Esophagus (tissue), 2 donors: Measurements from ENCODE around the gene MAP7. TPM values are rescaled to one million over a fixed set of nuclear protein-coding genes. Genes with fewer than 3 reads are reported as not detected.
A peak's percentile ranks its signal among the peaks of the same experiment; 100 is the strongest.
"Not testable (repeated sequence)": the region's sequence is repeated elsewhere in the genome, so short reads cannot be mapped to it uniquely, and the experiment has no call there.

Experiments used
- H3K27ac ChIP-seq, 2 donors: one replicate each; pipeline ENCODE4 v1.5.1; 2013; ENCODE audit warnings: low read depth in 2 of 2, mild to moderate bottlenecking in 2 of 2, inconsistent platforms in 1 of 2, low read length in 1 of 2, moderate library complexity in 1 of 2
- H3K27me3 ChIP-seq, 2 donors: one replicate each; pipeline ENCODE4 v1.6.1; 2013; ENCODE audit warnings: low read length in 2 of 2, control low read depth in 1 of 2, mild to moderate bottlenecking in 1 of 2; ENCODE audit not compliant: insufficient read depth in 2 of 2, control insufficient read depth in 1 of 2
- H3K36me3 ChIP-seq, 2 donors: one replicate each; pipeline ENCODE4 v1.6.1; 2013; ENCODE audit warnings: low read length in 1 of 2; ENCODE audit not compliant: control insufficient read depth in 2 of 2, insufficient read depth in 2 of 2
- H3K4me1 ChIP-seq, 2 donors: one replicate each; pipeline ENCODE4 v1.6.1; 2013; ENCODE audit warnings: low read length in 1 of 2; ENCODE audit not compliant: control insufficient read depth in 2 of 2, insufficient read depth in 2 of 2
- H3K4me3 ChIP-seq, 2 donors: one replicate each; pipeline ENCODE4 v1.5.1; 2013; ENCODE audit warnings: low read length in 2 of 2, mild to moderate bottlenecking in 2 of 2, low read depth in 1 of 2, moderate library complexity in 1 of 2
- H3K9me3 ChIP-seq, 2 donors: one replicate each; pipeline ENCODE4 v1.6.1; 2013; ENCODE audit warnings: mild to moderate bottlenecking in 2 of 2, low read depth in 1 of 2, low read length in 1 of 2, moderate library complexity in 1 of 2; ENCODE audit not compliant: control insufficient read depth in 2 of 2, insufficient read depth in 1 of 2
- WGBS, 2 donors: extraction: QIAGEN DNeasy Blood & Tissue Kit; methylation state at CpG; one replicate each; pipeline ENCODE4 v1.1.7; 2013; 5-methylcytosine and 5-hydroxymethylcytosine counted together
- polyA plus RNA-seq, 2 donors: library from polyadenylated mRNA; stranded (reverse); fragments of 200-250 nt; gene quantifications; one replicate each; pipeline ENCODE4 v1.2.3, GENCODE V29; 2013
- donor health status: healthy with polysubstance abuse.
- donor health status: Bipolar disorder and iron deficiency.

Gene MAP7
- 10 to 100 TPM; 13.4 to 15.1 TPM for polyA plus RNA-seq

DNA sequence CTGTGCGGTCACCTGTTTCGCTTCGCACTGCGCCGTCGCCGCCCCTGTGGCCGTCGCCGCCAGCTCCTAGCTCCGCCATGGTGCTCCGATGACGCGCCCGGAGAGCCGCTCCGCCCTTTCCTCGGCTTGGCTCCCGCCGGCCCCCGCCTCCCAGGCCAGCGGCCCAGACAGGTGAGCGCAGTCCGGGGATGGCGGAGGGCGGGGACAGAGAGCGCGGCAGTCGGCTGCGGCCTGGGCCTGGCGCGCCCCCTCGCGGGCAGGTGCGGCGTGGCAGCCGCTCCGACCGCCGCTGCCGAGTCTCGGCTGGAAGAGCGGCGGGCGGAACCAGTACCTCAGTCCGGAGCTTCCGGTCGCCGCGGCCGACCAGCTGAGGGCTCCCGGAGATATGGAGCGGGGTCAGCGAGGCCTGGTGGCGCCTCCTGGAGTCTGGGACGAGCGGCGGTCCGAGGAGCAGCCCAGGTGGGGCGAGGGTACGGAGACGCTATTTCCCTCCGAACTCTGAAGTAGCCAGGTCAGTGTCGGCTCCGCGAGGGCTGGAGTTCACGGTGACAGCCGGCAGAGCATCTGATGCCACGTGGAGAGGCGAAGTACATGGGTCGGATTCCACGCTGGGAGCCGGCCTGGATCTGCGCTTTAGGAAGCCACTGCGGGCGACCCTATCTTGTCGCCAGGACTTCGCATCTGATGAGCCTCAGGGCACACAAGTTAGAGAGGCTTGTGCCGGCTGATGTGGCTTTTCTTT, at the start of gene MAP7:
Gene MAP7 (minus strand): TSS at position 93 of the 742 bp plus-strand sequence. CDS start 14 bp downstream, at position 79.
- 2 to 3% methylated on average over 79 of the region's 79 CpGs for WGBS, 2 donors
- H3K9me3 ChIP-seq: no peaks in the 10 kb centered on the region
- no peaks in the 10 kb centered on the region for H3K27me3 ChIP-seq
- H3K4me3 ChIP-seq: peak within 1 kb of the TSS; percentile 72 to 73
- no peaks in the 10 kb centered on the region for H3K4me1 ChIP-seq
- H3K36me3 ChIP-seq: no peaks in the 10 kb centered on the region
- peak within 1 kb of the TSS; percentile 73 to 77 for H3K27ac ChIP-seq

DNA sequence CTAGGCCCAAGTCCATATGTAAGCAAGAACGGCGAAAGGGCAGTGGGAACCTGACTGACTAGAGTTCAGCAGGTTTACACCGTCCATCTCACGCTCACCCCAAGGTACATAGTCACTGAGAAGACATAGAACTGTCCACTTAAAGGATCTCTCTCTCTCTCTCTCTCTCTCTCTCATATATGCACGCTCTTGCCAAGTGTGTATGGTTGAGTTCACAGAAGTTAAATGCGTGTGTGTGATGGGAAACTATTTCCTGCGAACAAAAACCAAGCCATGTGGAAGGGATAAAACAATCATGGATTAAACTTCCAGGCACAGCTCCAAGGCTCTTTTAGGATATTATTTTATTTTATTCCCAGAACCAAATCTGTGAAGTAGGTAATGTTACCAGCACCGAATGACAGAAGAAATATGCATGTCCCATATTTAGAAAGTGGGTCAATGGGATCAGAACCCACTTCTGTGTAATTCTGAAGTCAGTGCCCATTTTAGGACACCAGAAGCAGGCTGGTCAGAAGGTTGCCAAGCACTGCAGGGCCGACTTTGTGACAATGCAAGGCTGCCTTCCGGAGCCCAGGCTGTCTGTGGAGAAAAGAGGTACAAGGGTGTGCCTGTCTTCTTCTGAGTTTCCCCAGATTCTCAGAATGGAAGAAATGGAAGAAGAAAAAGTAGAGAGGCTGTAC, 49.2 kb upstream of the MAP7 start:
- H3K9me3 ChIP-seq: no peaks in the 10 kb centered on the region
- H3K27ac ChIP-seq: no peak overlapping the region
- WGBS, 2 donors: 72 to 79% methylated on average over 10 of the region's 10 CpGs
- no peaks in the 10 kb centered on the region for H3K27me3 ChIP-seq
- no peak overlapping the region for H3K4me3 ChIP-seq
- H3K36me3 ChIP-seq: peaks cover 0 to 5% of the 10 kb centered on the region in 2 donors
- no peaks in the 10 kb centered on the region for H3K4me1 ChIP-seq

DNA sequence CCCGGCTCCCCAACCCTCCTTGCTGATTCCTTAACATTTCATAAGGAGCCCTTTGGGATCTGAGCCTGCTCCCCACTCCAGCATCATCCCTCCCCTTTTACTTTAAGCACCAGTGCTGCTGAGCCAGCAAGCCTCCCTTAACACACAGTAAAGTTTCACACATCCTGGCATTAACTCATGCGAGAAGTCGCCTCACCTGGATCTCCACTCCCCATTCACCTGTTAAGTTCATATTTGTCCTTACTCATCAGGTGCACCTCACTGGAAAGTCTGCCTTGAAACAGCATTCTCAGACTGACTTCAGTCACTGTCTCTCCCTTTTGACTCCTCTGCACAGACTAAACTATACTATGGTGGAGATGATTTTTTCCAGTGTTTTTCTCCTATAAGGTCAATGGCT, 47.8 kb upstream of the MAP7 start:
- Histone ChIP-seq H3K27ac (no peak overlapping the region), H3K9me3 (no peaks in the 10 kb centered on the region), H3K4me1 (no peaks in the 10 kb centered on the region), H3K4me3 (no peak overlapping the region), H3K36me3 (no peaks in the 10 kb centered on the region), H3K27me3 (no peaks in the 10 kb centered on the region)
- WGBS, 2 donors: 89 to 93% methylated on average over 3 of the region's 3 CpGs

GRCh38 chr6:136594671-136595070, 44.4 kb upstream of the MAP7 start:
- 95 to 96% methylated on average over 8 of the region's 8 CpGs for WGBS, 2 donors
- H3K27ac ChIP-seq: no peak overlapping the region
- H3K36me3 ChIP-seq: peaks cover 0 to 4% of the 10 kb centered on the region in 2 donors

DNA sequence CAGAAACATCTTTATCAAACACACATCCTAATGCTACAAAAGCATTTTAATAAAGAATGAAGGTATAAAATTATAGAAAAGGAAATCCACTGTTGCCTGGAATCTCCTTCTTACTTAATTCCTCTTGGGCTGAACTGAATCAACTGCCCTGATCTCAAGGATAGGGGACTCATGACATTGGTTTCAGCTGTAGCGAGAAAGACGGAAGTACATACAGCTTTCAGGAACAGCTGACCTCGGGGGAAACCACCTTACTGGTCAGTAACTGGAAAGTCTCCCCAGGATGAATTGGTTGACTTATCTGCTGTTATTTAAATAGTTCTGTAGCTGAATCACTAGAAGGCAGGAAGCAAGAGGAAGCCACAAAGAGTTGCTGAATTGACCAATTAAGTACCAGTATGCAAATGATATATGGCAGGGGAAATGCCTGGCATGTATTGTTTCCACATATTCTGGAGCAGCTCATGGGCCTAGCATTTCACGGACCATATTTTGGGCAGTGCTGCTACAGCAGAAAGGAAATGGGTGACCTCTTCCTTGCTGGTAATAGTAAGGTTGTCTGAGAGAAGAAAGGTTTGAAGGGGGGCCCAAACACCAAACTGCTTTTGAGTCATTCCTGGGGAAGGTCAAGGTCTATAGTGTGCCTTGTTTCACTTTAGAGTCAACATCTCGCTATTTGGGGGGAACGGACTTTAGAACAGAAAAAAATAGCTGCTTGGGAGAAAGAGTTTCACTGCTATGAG, 43.7 kb upstream of the MAP7 start:
- peak overlapping the region; percentile 11 to 33 for H3K27ac ChIP-seq
- peaks cover 0 to 2% of the 10 kb centered on the region in 2 donors for H3K9me3 ChIP-seq
- H3K4me1 ChIP-seq: no peaks in the 10 kb centered on the region
- peaks cover 4 to 6% of the 10 kb centered on the region in 2 donors for H3K36me3 ChIP-seq
- no peak overlapping the region for H3K4me3 ChIP-seq
- 57 to 59% methylated on average over 6 of the region's 6 CpGs for WGBS, 2 donors
- H3K27me3 ChIP-seq: no peaks in the 10 kb centered on the region

More at GRCh38 chr6:136594671-136595070, 44.4 kb upstream of the MAP7 start:
- H3K4me3 ChIP-seq: no peak overlapping the region
- H3K9me3 ChIP-seq: peaks cover 0 to 2% of the 10 kb centered on the region in 2 donors
- H3K4me1 ChIP-seq: no peaks in the 10 kb centered on the region
- H3K27me3 ChIP-seq: no peaks in the 10 kb centered on the region

- Histone ChIP-seq H3K4me1 (no peaks in the 10 kb centered on the region), H3K9me3 (peaks cover 0 to 2% of the 10 kb centered on the region in 2 donors), H3K4me3 (no peak overlapping the region), H3K36me3 (peaks cover 4 to 6% of the 10 kb centered on the region in 2 donors), H3K27ac (peak overlapping the region in 1 of 2 donors; percentile 21), H3K27me3 (no peaks in the 10 kb centered on the region)
- 79 to 83% methylated on average over 2 of the region's 2 CpGs for WGBS, 2 donors
Observed at GRCh38 chr6:136592930-136593673, 42.9 kb upstream of the MAP7 start.

DNA sequence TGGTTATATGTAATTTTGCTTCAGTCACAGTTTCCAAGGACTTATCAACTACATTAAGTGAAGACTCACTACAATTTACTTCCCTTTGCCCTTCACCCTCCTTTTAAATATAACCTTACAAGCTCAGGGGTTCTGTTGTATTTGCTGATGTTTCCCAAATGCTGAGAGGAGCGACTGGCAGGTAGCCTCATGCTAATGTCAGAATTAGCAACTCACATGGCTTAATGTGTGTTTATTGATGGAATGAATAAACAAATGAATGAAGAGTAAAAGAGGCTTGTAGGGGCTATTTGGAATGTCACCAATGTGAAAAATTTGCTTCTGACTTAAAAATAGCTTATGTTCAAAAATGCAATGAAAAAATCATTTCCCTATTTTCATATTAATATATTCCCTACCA, 41.4 kb upstream of the MAP7 start:
- Histone ChIP-seq H3K4me3 (no peak overlapping the region), H3K27ac (no peak overlapping the region), H3K36me3 (peaks cover 4 to 6% of the 10 kb centered on the region in 2 donors), H3K9me3 (peaks cover 0 to 2% of the 10 kb centered on the region in 2 donors), H3K27me3 (no peaks in the 10 kb centered on the region), H3K4me1 (no peaks in the 10 kb centered on the region)
- WGBS, 2 donors: 85 to 88% methylated on average over 1 of the region's 1 CpG

DNA sequence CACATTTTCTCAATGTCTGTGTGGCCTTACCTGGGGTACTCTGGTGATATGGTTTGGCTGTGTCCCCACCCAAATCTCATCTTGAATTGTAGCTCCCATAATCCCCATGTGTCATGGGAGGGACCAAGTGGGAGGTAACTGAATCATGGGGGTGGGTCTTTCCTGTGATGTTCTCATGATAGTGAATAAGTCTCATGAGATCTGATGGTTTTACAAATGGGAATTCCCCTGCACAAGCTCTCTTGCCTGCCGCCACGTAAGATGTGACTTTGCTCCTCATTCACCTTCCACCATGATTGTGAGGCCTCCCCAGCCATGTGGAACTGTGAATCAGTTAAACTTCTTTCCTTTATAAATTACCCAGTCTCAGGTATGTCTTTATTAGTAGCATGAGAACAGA, 40.6 kb upstream of the MAP7 start:
- not testable (repeated sequence) for H3K4me3 ChIP-seq, H3K27me3 ChIP-seq, H3K27ac ChIP-seq, H3K9me3 ChIP-seq, H3K36me3 ChIP-seq, H3K4me1 ChIP-seq
- 94 to 98% methylated on average over 2 of the region's 2 CpGs for WGBS, 2 donors

GRCh38 chr6:136587527-136587926, 37.3 kb upstream of the MAP7 start:
- H3K4me1 ChIP-seq: no peaks in the 10 kb centered on the region
- no peaks in the 10 kb centered on the region for H3K27me3 ChIP-seq
- WGBS, 2 donors: 93 to 96% methylated on average over 1 of the region's 1 CpG
- no peak overlapping the region for H3K27ac ChIP-seq
- H3K9me3 ChIP-seq: peaks cover 0 to 2% of the 10 kb centered on the region in 2 donors
- no peak overlapping the region for H3K4me3 ChIP-seq
- H3K36me3 ChIP-seq: peaks cover 4 to 6% of the 10 kb centered on the region in 2 donors
